HG02981 (cell line): ENCODE results near the gene INTS2.
A peak's percentile ranks its signal among the peaks of the same experiment; 100 is the strongest.
"Not testable (repeated sequence)": the region's sequence is repeated elsewhere in the genome, so short reads cannot be mapped to it uniquely, and the experiment has no call there.

Experiments used
- ATAC-seq: cut with Tn5 transposase; IDR thresholded peaks from one replicate; pipeline ENCODE4 v1.9.1; 2021; ENCODE audit warnings: mild to moderate bottlenecking, moderate library complexity; ENCODE audit not compliant: unreplicated experiment

The INTS2 gene, protein sequence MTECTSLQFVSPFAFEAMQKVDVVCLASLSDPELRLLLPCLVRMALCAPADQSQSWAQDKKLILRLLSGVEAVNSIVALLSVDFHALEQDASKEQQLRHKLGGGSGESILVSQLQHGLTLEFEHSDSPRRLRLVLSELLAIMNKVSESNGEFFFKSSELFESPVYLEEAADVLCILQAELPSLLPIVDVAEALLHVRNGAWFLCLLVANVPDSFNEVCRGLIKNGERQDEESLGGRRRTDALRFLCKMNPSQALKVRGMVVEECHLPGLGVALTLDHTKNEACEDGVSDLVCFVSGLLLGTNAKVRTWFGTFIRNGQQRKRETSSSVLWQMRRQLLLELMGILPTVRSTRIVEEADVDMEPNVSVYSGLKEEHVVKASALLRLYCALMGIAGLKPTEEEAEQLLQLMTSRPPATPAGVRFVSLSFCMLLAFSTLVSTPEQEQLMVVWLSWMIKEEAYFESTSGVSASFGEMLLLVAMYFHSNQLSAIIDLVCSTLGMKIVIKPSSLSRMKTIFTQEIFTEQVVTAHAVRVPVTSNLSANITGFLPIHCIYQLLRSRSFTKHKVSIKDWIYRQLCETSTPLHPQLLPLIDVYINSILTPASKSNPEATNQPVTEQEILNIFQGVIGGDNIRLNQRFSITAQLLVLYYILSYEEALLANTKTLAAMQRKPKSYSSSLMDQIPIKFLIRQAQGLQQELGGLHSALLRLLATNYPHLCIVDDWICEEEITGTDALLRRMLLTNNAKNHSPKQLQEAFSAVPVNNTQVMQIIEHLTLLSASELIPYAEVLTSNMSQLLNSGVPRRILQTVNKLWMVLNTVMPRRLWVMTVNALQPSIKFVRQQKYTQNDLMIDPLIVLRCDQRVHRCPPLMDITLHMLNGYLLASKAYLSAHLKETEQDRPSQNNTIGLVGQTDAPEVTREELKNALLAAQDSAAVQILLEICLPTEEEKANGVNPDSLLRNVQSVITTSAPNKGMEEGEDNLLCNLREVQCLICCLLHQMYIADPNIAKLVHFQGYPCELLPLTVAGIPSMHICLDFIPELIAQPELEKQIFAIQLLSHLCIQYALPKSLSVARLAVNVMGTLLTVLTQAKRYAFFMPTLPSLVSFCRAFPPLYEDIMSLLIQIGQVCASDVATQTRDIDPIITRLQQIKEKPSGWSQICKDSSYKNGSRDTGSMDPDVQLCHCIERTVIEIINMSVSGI

DNA sequence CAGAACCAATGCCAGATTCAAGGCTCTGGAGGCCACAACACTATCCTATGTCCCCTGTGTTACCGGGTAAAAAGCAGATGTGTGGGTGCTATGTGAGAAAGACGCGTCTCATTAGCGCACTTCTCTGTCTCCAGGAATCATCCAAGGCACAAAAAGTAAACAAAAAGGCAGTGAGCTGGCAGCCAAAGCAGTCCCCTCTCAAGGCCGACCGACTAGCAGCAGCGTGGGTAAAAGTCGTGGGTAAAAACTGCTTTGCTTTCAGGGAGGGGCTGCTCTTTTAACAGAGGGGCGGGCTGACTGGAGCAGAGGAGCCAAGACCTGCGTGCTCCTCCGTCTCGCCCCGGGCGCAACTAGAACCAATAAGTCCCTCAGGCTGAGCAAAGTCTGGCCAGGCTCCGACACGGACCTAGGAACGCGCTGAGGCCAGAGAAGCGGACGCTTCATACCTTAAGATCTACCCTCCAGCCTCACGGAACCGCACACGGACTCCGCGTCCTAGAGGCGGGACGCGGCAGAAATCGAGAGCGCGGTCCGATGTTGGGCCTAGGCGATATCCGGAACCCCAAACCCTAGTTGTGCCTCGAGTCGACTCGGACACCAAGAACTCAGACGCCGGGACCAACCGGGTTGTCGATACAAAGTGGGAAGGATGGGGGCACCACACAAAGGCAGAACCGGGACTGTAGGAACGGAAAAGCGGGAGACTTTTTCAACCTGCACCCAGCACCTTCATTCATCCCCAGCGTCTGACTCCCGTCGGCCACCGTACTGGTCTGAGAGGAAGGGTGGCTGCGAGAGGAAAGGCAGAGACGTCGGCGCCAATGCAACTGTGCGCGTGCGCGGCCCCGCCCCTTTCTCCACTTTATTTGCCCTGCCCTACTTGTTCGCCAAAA is at the start of gene INTS2:
INTS2 (minus strand) TSS at position 775 of the 893 bp plus-strand sequence. CDS start 1,338 bp downstream, outside the sequence.
- ATAC-seq: peak; percentile 77

DNA sequence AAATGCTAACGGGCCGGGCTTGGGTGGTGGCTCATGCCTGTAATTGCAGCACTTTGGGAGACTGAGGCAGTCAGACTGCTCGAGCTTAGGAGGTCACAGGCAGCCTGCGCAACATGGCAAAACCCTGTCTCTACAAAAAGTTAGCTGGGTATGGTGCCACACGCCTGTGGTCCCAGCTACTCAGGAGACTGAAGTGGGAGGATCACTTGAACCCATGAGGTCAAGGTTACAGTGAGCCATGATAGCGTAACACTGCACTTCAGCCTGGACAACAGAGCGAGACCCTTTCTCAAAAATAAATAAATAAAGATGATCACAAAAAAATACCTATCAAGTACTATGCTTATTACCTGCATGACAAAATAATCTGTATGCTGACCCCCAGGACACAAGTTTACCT is 46.3 kb upstream of the INTS2 start:
- no peak for ATAC-seq

DNA sequence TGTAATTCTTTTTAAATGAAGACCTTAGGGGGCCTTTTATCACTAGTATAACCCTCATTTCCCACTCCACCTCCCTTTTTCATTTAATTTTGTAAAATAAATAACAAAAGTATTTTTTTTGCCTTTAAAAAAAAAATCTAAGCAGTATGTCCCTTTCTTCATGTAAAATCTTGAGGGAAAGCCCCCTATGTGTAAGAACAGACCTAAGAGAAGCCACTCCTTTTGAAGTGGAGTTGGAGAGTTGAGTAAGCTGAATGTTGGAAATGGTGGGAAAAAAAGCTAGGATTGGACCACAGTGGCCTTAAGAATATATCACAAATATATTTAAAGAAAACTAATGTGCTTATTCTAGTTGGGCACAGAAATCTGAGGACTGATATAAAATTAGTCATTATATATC is 44.5 kb upstream of the INTS2 start:
- ATAC-seq: no peak

DNA sequence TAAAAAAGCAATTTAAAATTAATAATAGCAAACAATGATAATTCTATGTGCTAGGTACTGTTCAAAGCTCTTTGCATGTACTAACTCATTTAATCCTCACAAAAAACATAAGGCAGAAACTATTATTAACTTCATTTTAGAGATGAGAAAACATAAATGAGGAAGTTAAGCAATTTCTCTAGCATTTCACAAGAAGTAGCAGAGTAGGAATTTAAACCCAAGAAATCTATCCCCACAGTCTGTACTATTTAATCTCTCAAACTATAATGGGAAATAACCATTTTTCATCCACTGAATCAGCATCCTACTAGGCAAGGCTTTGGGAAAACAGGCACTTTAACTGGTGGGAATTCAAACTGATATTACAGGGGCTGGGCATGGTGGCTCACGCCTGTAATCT is 42.2 kb upstream of the INTS2 start:
- no peak for ATAC-seq

DNA sequence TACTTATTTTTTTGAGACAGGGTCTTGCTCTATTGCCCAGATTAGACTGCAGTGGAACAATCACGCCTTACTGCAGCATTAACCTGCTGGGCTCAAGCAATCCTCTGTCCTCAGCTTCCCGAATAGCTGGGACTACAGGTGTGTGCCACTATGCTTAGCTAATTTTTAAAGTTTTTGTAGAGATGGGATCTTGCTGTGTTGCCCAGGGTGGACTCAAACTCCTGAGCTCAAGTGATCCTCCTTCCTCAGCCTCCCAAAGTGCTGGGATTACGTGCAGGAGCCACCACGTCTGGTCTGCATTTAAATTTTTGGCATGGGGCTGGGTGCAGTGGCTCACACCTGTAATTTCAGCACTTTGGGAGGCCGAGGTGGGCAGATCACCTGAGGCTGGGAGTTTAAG is 41.0 kb upstream of the INTS2 start:
- no peak for ATAC-seq

DNA sequence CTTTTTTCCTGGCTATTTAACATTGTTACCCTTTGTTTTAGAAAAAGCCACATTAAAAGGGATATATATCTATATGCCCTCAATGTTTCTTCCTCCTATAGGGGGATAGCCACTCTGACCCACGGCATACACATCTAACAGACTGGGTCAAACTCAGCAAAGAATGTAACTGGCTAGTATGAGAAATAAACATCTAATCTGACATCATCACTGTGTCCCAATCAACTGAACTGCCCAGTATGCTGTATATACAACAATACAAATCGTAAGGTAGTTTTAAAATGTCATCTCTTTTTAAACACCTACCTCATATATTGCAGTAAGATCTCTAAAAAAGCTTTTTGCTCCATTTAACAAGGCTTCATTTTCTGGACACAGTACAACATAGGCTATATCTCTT is 39.9 kb upstream of the INTS2 start:
- no peak for ATAC-seq

DNA sequence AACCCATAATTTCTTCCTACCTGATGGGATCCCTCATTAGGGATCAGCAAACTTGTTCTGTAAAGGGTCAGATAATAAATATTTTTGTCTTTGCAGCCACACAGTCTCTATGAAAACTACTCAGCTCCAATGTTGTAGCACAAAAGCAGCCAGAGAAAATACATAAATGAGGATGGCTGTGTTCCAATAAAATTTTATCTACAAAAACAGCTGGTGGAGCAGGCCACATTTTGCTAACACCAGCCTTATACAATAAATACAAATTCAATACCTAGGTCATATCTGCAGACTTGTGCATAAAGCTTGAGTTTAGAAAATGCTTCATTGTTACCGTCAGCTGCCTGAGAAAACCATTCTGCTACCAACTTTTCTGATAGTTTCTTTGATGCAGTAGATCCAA is 38.4 kb upstream of the INTS2 start:
- no peak for ATAC-seq

DNA sequence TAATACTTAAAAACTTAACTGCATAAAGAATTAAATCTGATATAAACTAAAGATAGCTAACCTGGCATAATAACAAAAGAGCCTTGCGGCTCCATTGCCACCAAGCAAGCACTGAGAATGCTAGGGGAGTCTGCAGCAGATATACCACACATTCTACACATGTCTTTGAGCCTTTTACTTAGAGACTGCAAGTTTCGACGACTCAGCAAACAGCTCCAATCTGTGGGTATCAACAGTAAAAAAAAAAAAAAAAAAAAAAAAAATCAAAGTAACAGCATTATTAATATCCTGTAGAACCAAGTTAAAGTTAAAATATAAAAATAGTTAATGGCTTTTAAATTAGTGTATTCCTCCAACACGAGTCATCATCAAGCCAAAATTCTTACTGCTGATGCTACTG is 27.8 kb upstream of the INTS2 start:
- ATAC-seq: no peak

DNA sequence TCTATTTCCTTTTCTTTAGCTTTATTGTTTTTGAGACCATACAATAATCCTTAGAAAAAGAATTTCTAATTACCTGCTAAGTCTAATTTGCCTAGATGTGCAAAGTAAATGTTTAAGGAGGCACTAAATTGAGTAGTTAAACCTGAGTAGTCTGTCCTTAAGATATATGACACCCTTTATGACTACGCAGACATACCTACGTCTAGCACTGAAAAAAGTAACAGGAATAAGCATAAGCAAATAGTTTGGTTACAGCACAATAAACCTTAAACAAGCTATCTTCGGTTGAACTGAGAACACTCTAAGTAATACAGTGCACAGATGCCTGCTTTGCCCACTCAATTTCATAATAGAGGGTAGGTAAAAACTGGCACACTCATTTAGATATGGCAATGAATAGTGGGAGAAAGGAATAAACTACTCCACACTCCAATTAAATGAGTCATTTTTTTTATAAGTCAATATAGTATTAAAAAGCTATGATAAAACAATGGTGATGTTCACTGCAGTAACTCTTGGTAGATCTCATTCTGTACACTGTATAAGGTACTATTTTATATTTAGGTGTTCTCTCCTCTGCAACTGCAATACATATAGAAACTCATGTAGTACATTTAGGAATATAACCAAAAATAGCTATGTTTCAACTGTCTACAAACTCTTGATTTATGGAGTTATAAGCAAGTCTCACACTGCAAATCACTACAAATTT is 19.7 kb upstream of the INTS2 start:
- ATAC-seq: no peak

DNA sequence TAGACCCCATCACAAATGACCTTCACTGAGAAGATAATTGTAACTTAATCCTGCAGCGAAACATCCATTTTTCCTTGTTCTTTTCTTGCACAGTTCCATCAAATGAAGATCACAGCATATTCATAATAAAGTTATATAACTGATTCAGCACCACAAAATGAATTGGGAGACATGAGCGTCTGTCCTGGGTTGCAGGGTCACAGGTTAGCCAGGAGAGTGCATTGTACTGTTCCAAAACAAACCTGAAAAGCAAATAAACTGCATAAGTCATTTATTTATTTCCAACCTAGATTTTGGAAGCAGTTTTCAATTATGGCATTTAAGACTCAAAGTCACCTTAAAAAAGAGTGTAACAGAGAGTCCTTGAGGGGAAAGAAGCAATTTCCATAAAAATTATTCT is 18.6 kb upstream of the INTS2 start:
- ATAC-seq: no peak

DNA sequence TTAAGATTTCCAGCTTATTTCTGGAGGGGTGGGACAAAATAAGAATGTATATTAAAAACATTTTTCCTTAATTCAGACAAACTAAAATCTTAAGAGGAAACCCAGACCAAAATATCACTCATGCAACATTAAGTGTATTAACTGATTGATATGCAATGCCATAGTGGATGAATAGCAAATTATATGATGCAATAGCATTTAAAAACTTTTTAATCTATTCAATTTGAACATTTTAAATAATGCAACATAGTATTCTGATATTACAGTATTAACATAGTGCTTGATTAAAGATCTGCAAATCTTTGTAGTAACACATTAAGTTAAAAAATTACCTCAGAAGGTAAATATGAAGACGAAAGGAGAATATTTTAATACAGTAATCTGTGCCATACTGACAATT is 15.3 kb upstream of the INTS2 start:
- no peak for ATAC-seq

DNA sequence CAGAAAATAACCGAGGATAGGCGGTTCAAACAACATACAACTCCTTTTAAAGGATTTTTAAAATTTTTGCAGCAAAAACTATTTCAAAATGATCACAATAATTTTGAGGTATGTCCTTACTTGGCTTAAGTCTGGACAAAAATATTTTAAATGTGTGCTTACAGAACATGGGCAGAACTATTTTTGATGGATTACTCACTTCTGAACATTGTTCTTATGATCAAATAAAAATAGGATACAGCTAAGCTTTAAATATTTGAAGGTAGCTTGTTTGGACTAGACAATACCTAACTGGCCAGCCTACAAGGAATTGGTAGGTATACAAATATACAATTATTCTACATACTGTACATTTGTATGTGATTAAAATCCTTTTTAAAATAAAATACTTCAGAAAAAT is 14.3 kb upstream of the INTS2 start:
- no peak for ATAC-seq

DNA sequence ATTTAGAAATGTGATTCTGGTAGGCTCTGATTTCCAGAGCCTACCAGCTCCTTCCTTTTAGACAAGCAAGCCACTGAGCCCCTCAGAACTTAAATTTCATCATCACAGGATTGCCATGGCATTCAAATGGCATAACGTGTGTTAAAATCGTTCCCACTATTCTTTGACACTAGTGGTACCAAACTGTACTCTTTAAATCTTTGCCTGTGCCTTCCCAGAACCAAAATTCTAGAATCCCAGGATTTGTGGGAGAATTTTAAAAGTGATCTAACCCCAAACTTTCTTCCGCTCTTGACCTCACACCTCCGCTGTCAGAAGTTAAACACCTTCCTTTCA is 287 bp upstream of the INTS2 start:
- no peak for ATAC-seq

DNA sequence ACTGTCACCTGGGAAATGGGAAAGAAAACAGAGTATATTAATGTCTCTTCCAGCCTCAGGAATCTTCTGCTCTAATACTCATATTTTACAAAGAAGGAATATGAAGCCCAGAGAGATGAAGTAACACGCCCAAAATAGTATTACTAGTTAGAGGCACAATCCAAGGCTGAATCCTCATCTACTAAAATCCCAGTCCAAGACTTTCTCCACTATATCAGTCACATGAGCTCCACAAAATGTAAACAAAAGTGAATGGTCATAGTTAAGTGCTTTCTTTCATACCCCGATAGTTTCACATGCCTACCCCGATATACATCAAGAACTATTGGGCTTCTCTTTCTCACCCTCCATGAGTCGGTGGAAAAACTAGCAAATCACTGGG is 965 bp downstream of the INTS2 start:
- no peak for ATAC-seq

DNA sequence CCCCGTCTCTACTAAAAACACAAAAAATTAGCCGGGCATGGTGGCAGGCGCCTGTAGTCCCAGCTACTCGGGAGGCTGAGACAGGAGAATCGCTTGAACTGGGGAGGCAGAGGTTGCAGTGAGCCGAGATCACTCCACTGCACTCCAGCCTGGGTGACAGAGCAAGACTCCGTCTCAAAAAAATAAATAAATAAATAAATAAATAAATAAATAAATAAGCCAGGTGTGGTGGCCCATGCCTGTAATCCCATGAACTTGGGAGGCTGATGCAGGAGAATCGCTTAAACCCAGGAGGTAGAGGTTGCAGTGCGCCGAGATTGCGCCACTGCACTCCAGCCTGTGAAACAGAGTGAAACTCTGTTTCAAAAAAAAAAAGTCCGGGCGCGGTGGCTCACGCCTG is 12.6 kb downstream of the INTS2 start:
- ATAC-seq: not testable (repeated sequence)

DNA sequence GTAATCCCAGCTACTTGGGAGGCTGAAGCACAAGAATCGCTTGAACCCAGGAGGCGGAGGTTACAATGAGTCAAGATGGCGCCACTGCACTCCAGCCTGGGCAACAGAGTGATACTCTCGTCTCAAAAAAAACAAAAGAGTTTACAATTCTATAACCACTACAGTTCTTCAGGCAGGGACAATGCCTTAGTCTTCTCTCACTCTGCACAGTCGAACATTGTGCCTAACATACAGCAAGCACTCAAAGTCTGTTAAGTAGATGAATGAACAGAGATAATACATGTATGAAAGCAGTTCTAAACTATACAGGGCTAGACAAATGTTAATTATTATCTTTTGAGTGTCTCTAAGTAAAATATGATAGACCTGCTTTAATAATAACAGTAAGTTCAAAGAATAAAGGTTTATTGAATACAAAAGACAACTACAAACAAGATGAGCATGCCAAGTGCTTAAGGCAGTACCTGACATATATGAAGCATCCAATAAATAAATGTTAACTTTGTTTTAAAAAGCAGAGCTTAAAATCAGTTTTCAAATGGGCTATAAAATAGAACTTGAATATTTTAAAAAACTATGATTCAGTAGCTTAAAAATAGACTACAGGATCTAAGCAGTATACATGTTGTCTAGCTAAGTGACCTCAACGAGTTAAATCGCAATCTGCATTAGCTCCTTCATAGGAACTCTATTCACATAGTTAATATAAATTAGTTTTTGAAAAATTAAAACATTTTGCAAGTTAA is 19.3 kb downstream of the INTS2 start:
- no peak for ATAC-seq

DNA sequence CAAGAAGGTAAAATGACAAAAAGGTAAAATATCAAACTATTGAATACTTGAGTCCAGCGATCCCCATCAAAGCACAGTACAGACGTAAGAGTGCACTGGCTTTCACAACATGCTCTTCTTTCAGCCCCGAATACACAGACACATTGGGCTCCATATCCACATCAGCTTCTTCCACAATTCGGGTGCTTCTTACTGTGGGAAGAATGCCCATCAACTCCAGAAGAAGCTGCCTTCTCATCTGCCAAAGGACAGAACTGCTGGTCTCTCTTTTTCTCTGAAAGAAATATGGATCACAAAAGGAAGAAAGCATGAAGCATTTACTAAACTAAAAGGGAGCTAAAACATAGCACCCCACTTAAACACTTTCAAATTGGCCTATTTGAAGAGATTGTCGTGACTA is 20.4 kb downstream of the INTS2 start:
- ATAC-seq: no peak

DNA sequence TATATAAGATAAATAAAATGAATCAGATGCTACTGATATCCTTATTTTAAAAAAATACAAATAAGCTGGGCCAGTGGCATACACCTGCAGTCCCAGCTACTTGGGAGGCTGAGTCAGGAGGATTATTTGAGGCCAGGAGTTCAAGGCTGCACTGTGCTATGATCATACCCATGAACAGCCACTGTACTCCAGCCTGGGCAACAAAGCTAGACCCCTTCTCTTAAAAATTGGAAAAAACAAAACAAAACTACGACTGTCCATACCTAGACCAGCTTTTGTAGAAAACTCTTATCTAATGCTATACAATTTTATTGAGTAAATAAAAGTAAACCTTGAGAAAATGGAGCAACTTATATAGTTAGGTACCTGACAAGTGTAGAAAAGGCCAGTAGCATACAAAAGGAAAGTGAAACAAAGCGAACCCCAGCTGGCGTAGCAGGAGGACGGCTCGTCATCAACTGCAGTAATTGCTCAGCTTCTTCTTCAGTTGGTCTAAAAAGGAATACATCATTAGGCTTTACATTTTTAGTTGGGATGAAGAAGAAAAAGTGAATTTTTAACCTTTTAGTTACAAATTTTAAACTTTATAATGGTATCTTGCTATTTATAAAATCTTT is 23.6 kb downstream of the INTS2 start:
- ATAC-seq: peak; percentile 70

DNA sequence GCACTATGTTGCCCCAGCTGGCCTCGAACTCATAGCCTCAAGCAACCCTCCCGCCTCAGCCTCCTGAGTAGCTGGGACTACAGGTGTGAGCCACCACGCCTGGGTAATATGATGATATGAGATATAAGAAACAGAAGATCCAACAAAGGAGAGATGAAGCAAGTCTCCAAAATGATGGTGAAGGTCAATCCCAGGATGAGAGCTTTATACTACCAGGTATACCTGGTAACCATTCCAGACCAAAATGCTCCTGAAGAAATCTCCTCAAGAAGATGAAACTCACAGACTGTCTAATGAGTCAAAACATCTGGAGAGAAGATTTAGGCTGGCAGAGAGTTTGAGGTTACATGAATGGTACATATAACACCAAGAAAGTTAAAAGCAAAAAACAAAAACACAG is 24.5 kb downstream of the INTS2 start:
- ATAC-seq: no peak
